WTC11 (cell line): ENCODE data around the gene HDGFL3. TPM values are rescaled to one million over a fixed set of nuclear protein-coding genes. Genes with fewer than 3 reads are reported as not detected.
"Not testable (repeated sequence)": the region's sequence is repeated elsewhere in the genome, so short reads cannot be mapped to it uniquely, and the experiment has no call there.

ENCODE experiments used
- ATAC-seq: fragments of 200-7000 bp; cut with Tn5 transposase; 2 replicates; pipeline ENCODE4 v1.10.0; 2021; ENCODE audit warnings: mild to moderate bottlenecking, moderate library complexity
- CTCF ChIA-PET: fragments of 300-600 bp; sonication (Branson Sonifier 250); formaldehyde crosslinking; loops from one replicate; lab custom pipeline; 2021; ENCODE audit warnings: antibody characterized with exemption; lab: Charles Lee
- POLR2A ChIA-PET: fragments of 350-600 bp; sonication (Branson Sonifier 250); formaldehyde crosslinking; loops from one replicate; lab custom pipeline; 2021; ENCODE audit warnings: antibody characterized with exemption; lab: Charles Lee
- DNase-seq: peaks from one replicate; pipeline ENCODE4 v3.0.0; 2021; ENCODE audit warnings: low spot score
- H3K27ac Mint-ChIP-seq: 2 replicates; pipeline ENCODE4 v1.8.0; 2021; ENCODE audit warnings: mixed read lengths
- H3K27me3 Mint-ChIP-seq: 2 replicates; pipeline ENCODE4 v1.8.0; 2021; ENCODE audit warnings: low read depth, mild to moderate bottlenecking, moderate library complexity, mixed read lengths
- H3K36me3 Mint-ChIP-seq: 2 replicates; pipeline ENCODE4 v1.8.0; 2021; ENCODE audit warnings: mixed read lengths
- H3K4me1 Mint-ChIP-seq: 2 replicates; pipeline ENCODE4 v1.8.0; 2022; ENCODE audit warnings: mixed read lengths
- H3K4me3 Mint-ChIP-seq: 2 replicates; pipeline ENCODE4 v1.8.0; 2021; ENCODE audit warnings: mild to moderate bottlenecking, moderate library complexity, mixed read lengths
- H3K9me3 Mint-ChIP-seq: 2 replicates; pipeline ENCODE4 v1.8.0; 2021; ENCODE audit warnings: mixed read lengths
- AR ChIP-seq: fragments of 250-450 bp; sonication (Bioruptor Pico); IDR thresholded peaks from 2 replicates; pipeline ENCODE4 v1.9.0; 2021; ENCODE audit warnings: mild to moderate bottlenecking
- CBFB ChIP-seq: sonication (generic); formaldehyde crosslinking; IDR thresholded peaks from 2 replicates; pipeline ENCODE4 v1.8.1; 2022; ENCODE audit warnings: mild to moderate bottlenecking, low read depth, missing genetic modification reagents
- ERG ChIP-seq: fragments of 250-450 bp; sonication (Bioruptor Pico); IDR thresholded peaks from 2 replicates; pipeline ENCODE4 v1.8.0; 2021; ENCODE audit warnings: mild to moderate bottlenecking
- ETV6 ChIP-seq: sonication (generic); formaldehyde crosslinking; IDR thresholded peaks from 2 replicates; pipeline ENCODE4 v1.8.1; 2022; ENCODE audit warnings: mild to moderate bottlenecking, missing genetic modification reagents
- GABPB1 ChIP-seq: sonication (generic); formaldehyde crosslinking; IDR thresholded peaks from 2 replicates; pipeline ENCODE4 v1.8.1; 2023; ENCODE audit warnings: mild to moderate bottlenecking, missing genetic modification reagents
- IRF2 ChIP-seq: sonication (generic); formaldehyde crosslinking; IDR thresholded peaks from 2 replicates; pipeline ENCODE4 v1.8.0; 2022; ENCODE audit warnings: low read depth, missing genetic modification reagents, borderline replicate concordance
- JUN ChIP-seq: sonication (generic); formaldehyde crosslinking; IDR thresholded peaks from 2 replicates; pipeline ENCODE4 v1.8.0; 2023; ENCODE audit warnings: mild to moderate bottlenecking, missing genetic modification reagents
- MXD4 ChIP-seq: fragments of 250-450 bp; sonication (Bioruptor Pico); IDR thresholded peaks from 2 replicates; pipeline ENCODE4 v1.8.0; 2021; ENCODE audit warnings: mild to moderate bottlenecking, moderate library complexity, borderline replicate concordance
- NFYB ChIP-seq: sonication (generic); formaldehyde crosslinking; conservative IDR thresholded peaks from 2 replicates; pipeline ENCODE4 v1.8.0; 2022; ENCODE audit warnings: low read depth, missing genetic modification reagents
- RELA ChIP-seq: sonication (generic); formaldehyde crosslinking; IDR thresholded peaks from 2 replicates; pipeline ENCODE4 v1.8.1; 2022; ENCODE audit warnings: missing genetic modification reagents, mild to moderate bottlenecking, borderline replicate concordance
- SMAD4 ChIP-seq: sonication (generic); formaldehyde crosslinking; IDR thresholded peaks from 2 replicates; pipeline ENCODE4 v1.8.0; 2022; ENCODE audit warnings: mild to moderate bottlenecking, missing genetic modification reagents
- TCF7 ChIP-seq: sonication (generic); formaldehyde crosslinking; IDR thresholded peaks from 2 replicates; pipeline ENCODE4 v1.8.0; 2022; ENCODE audit warnings: mild to moderate bottlenecking, low read depth, missing genetic modification reagents, moderate library complexity
- TEAD4 ChIP-seq: sonication (generic); formaldehyde crosslinking; IDR thresholded peaks from 2 replicates; pipeline ENCODE4 v1.8.0; 2022; ENCODE audit warnings: mild to moderate bottlenecking, missing genetic modification reagents
- ZBTB21 ChIP-seq: sonication (generic); formaldehyde crosslinking; IDR thresholded peaks from 2 replicates; pipeline ENCODE4 v1.8.1; 2023; ENCODE audit warnings: mild to moderate bottlenecking, missing genetic modification reagents, borderline replicate concordance
- ZNF396 ChIP-seq: fragments of 250-450 bp; sonication (Bioruptor Pico); IDR thresholded peaks from 2 replicates; pipeline ENCODE4 v1.8.0; 2021; ENCODE audit warnings: mild to moderate bottlenecking, moderate library complexity, borderline replicate concordance
- ZNF416 ChIP-seq: fragments of 250-450 bp; sonication (Bioruptor Pico); IDR thresholded peaks from 2 replicates; pipeline ENCODE4 v1.9.0; 2021; ENCODE audit warnings: mild to moderate bottlenecking, inconsistent platforms
- total RNA-seq: library from RNA; stranded (reverse); gene quantifications from 3 replicates; pipeline ENCODE4 v1.2.3, GENCODE V29; 2021
- TF ChIP-seq, protein P1 (sequence below): fragments of 250-450 bp; sonication (Bioruptor Pico); IDR thresholded peaks from 2 replicates; pipeline ENCODE4 v1.9.0; 2021; ENCODE audit warnings: mild to moderate bottlenecking, borderline replicate concordance
- TF ChIP-seq, protein P2 (sequence below): sonication (generic); formaldehyde crosslinking; IDR thresholded peaks from 2 replicates; pipeline ENCODE4 v1.8.1; 2022; ENCODE audit warnings: missing genetic modification reagents, borderline replicate concordance
- TF ChIP-seq, protein P3 (sequence below): sonication (generic); formaldehyde crosslinking; IDR thresholded peaks from 2 replicates; pipeline ENCODE4 v1.8.1; 2022; ENCODE audit warnings: low read depth, missing genetic modification reagents, borderline replicate concordance

The HDGFL3 gene
- total RNA-seq, 1 experiment from 2014 or later: 124 TPM

DNA sequence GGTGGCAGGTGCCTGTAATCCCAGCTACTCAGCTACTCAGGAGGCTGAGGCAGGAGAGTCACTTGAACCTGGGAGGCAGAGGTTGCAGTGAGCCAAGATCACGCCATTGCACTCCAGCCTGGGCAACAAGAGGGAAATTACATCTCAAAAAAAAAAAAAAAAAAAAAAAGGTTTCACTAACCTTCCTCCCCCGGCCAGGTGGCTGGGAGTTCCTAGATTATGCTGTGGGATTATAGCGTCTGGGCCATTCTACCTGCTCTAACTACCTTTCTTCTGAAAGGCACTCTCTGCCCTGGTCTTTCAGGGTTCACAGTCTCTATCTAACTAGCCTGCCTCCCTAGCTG, 115.7 kb downstream of the HDGFL3 start:
- H3K9me3 Mint-ChIP-seq, H3K4me3 Mint-ChIP-seq, CTCF ChIA-PET, H3K36me3 Mint-ChIP-seq, H3K4me1 Mint-ChIP-seq, ATAC-seq, DNase-seq, H3K27ac Mint-ChIP-seq, POLR2A ChIA-PET, H3K27me3 Mint-ChIP-seq: not testable (repeated sequence)

- H3K27ac Mint-ChIP-seq: no peak overlapping the region
- H3K4me3 Mint-ChIP-seq: no peak overlapping the region
- ChIA-PET CTCF (no interaction called here), POLR2A (no interaction called here)
- ATAC-seq (no peak), DNase-seq (no peak)
- TF ChIP-seq NFYB (CRISPR knock-in tag) (no peak), TEAD4 (CRISPR knock-in tag) (no peak), ZBTB21 (CRISPR knock-in tag) (no peak), SMAD4 (CRISPR knock-in tag) (no peak), AR (CRISPR knock-in tag) (no peak), MXD4 (CRISPR knock-in tag) (no peak), TCF7 (CRISPR knock-in tag) (no peak)
- no peaks in the 10 kb centered on the region for H3K4me1 Mint-ChIP-seq
- no peaks in the 10 kb centered on the region for H3K9me3 Mint-ChIP-seq
- no peaks in the 10 kb centered on the region for H3K36me3 Mint-ChIP-seq
- H3K27me3 Mint-ChIP-seq: peaks cover 2% of the 10 kb centered on the region; the same call in 1 of the 2 replicates
Observed at GRCh38 chr15:83090465-83090864, 117.2 kb downstream of the HDGFL3 start.

DNA sequence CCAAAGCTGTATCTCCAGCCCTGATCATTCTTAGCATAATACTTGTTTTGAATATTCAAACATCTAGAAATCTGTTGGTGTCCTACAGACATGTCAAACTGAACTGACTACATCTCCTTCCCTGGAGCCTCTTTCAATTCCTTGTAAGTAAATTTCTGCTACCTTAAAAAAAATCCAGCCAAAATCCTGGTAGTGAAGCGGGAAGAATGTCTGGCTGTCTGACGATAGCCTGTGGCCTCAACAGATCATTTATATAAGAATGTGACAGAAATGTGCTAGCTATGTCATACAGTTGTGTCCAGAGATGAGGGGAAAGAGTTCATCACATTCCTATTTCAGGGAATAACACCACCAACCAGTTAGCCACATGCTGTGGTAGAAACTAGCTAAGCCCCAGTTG, 118.7 kb downstream of the HDGFL3 start:
- H3K9me3 Mint-ChIP-seq: no peaks in the 10 kb centered on the region
- ChIA-PET CTCF (interaction anchor here (1.4 kb wide), 1 partner anchor 21 kb away, joined by 4 read pairs; the partner anchor contains the start of gene BTBD1), POLR2A (no interaction called here)
- DNase-seq: no peak
- peaks cover 2% of the 10 kb centered on the region; the same call in 1 of the 2 replicates for H3K27me3 Mint-ChIP-seq
- ATAC-seq: no peak
- H3K4me1 Mint-ChIP-seq: no peaks in the 10 kb centered on the region
- H3K36me3 Mint-ChIP-seq: no peaks in the 10 kb centered on the region
- H3K4me3 Mint-ChIP-seq: no peak overlapping the region
- H3K27ac Mint-ChIP-seq: no peak overlapping the region
- TF ChIP-seq, protein P1, sequence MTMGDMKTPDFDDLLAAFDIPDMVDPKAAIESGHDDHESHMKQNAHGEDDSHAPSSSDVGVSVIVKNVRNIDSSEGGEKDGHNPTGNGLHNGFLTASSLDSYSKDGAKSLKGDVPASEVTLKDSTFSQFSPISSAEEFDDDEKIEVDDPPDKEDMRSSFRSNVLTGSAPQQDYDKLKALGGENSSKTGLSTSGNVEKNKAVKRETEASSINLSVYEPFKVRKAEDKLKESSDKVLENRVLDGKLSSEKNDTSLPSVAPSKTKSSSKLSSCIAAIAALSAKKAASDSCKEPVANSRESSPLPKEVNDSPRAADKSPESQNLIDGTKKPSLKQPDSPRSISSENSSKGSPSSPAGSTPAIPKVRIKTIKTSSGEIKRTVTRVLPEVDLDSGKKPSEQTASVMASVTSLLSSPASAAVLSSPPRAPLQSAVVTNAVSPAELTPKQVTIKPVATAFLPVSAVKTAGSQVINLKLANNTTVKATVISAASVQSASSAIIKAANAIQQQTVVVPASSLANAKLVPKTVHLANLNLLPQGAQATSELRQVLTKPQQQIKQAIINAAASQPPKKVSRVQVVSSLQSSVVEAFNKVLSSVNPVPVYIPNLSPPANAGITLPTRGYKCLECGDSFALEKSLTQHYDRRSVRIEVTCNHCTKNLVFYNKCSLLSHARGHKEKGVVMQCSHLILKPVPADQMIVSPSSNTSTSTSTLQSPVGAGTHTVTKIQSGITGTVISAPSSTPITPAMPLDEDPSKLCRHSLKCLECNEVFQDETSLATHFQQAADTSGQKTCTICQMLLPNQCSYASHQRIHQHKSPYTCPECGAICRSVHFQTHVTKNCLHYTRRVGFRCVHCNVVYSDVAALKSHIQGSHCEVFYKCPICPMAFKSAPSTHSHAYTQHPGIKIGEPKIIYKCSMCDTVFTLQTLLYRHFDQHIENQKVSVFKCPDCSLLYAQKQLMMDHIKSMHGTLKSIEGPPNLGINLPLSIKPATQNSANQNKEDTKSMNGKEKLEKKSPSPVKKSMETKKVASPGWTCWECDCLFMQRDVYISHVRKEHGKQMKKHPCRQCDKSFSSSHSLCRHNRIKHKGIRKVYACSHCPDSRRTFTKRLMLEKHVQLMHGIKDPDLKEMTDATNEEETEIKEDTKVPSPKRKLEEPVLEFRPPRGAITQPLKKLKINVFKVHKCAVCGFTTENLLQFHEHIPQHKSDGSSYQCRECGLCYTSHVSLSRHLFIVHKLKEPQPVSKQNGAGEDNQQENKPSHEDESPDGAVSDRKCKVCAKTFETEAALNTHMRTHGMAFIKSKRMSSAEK (CRISPR knock-in tag): no peak
- TF ChIP-seq, protein P2, sequence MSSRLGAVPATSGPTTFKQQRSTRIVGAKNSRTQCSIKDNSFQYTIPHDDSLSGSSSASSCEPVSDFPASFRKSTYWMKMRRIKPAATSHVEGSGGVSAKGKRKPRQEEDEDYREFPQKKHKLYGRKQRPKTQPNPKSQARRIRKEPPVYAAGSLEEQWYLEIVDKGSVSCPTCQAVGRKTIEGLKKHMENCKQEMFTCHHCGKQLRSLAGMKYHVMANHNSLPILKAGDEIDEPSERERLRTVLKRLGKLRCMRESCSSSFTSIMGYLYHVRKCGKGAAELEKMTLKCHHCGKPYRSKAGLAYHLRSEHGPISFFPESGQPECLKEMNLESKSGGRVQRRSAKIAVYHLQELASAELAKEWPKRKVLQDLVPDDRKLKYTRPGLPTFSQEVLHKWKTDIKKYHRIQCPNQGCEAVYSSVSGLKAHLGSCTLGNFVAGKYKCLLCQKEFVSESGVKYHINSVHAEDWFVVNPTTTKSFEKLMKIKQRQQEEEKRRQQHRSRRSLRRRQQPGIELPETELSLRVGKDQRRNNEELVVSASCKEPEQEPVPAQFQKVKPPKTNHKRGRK: no peak
- TF ChIP-seq JUN (no peak), CBFB (CRISPR knock-in tag) (no peak), IRF2 (CRISPR knock-in tag) (no peak), ZNF416 (CRISPR knock-in tag) (no peak), ZNF396 (CRISPR knock-in tag) (no peak), ERG (CRISPR knock-in tag) (no peak), ETV6 (CRISPR knock-in tag) (no peak), RELA (no peak), GABPB1 (CRISPR knock-in tag) (no peak)
- TF ChIP-seq, protein P3, sequence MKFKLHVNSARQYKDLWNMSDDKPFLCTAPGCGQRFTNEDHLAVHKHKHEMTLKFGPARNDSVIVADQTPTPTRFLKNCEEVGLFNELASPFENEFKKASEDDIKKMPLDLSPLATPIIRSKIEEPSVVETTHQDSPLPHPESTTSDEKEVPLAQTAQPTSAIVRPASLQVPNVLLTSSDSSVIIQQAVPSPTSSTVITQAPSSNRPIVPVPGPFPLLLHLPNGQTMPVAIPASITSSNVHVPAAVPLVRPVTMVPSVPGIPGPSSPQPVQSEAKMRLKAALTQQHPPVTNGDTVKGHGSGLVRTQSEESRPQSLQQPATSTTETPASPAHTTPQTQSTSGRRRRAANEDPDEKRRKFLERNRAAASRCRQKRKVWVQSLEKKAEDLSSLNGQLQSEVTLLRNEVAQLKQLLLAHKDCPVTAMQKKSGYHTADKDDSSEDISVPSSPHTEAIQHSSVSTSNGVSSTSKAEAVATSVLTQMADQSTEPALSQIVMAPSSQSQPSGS: no peak
